ENCODE results near the gene MPL.

DNA sequence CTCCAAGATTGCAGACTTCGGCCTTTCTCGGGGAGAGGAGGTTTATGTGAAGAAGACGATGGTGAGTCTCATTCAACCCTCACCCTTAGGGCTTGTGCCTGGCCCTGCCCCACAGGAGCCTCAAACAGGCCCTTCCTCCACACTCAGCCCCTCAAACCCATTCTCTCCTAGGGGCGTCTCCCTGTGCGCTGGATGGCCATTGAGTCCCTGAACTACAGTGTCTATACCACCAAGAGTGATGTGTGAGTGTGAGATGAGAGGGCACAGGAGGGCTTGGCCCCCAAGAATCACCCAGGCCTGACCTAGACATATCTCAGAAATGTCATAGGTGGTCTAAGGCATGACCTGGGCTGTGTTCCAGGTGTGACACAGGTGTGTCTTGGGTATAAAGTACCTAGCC is 18.3 kb upstream of the MPL start:
- no peak for TF ChIP-seq CTCF (IDR thresholded peaks at IDR 0.05; ENCODE audit: low read depth, low read length, missing input control)
- TF ChIP-seq JUND (IDR thresholded peaks at IDR 0.05), result no peak
- TF ChIP-seq, protein P1, sequence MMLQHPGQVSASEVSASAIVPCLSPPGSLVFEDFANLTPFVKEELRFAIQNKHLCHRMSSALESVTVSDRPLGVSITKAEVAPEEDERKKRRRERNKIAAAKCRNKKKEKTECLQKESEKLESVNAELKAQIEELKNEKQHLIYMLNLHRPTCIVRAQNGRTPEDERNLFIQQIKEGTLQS (IDR thresholded peaks at IDR 0.05), result no peak
- no peak for TF ChIP-seq RAD21 (IDR thresholded peaks at IDR 0.05)
- TF ChIP-seq TAF1 (conservative IDR thresholded peaks at IDR 0.05), result no peak
- TF ChIP-seq, protein P2, sequence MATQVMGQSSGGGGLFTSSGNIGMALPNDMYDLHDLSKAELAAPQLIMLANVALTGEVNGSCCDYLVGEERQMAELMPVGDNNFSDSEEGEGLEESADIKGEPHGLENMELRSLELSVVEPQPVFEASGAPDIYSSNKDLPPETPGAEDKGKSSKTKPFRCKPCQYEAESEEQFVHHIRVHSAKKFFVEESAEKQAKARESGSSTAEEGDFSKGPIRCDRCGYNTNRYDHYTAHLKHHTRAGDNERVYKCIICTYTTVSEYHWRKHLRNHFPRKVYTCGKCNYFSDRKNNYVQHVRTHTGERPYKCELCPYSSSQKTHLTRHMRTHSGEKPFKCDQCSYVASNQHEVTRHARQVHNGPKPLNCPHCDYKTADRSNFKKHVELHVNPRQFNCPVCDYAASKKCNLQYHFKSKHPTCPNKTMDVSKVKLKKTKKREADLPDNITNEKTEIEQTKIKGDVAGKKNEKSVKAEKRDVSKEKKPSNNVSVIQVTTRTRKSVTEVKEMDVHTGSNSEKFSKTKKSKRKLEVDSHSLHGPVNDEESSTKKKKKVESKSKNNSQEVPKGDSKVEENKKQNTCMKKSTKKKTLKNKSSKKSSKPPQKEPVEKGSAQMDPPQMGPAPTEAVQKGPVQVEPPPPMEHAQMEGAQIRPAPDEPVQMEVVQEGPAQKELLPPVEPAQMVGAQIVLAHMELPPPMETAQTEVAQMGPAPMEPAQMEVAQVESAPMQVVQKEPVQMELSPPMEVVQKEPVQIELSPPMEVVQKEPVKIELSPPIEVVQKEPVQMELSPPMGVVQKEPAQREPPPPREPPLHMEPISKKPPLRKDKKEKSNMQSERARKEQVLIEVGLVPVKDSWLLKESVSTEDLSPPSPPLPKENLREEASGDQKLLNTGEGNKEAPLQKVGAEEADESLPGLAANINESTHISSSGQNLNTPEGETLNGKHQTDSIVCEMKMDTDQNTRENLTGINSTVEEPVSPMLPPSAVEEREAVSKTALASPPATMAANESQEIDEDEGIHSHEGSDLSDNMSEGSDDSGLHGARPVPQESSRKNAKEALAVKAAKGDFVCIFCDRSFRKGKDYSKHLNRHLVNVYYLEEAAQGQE (IDR thresholded peaks at IDR 0.05), result no peak
- TF ChIP-seq, protein P3, sequence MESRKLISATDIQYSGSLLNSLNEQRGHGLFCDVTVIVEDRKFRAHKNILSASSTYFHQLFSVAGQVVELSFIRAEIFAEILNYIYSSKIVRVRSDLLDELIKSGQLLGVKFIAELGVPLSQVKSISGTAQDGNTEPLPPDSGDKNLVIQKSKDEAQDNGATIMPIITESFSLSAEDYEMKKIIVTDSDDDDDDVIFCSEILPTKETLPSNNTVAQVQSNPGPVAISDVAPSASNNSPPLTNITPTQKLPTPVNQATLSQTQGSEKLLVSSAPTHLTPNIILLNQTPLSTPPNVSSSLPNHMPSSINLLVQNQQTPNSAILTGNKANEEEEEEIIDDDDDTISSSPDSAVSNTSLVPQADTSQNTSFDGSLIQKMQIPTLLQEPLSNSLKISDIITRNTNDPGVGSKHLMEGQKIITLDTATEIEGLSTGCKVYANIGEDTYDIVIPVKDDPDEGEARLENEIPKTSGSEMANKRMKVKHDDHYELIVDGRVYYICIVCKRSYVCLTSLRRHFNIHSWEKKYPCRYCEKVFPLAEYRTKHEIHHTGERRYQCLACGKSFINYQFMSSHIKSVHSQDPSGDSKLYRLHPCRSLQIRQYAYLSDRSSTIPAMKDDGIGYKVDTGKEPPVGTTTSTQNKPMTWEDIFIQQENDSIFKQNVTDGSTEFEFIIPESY (IDR thresholded peaks at IDR 0.05), result no peak
